HL-60/S4 (cell line): ENCODE data around the gene TLCD4.
"Not testable (repeated sequence)": the region's sequence is repeated elsewhere in the genome, so short reads cannot be mapped to it uniquely, and the experiment has no call there.

Experiments used
- in situ Hi-C: fragments of 300-500 bp; cut with MboI; formaldehyde crosslinking; loops from 2 replicates; pipeline ENCODE4 v1.14.3; 2022; ENCODE audit warnings: low sequenced_read_pairs

The TLCD4 gene, protein sequence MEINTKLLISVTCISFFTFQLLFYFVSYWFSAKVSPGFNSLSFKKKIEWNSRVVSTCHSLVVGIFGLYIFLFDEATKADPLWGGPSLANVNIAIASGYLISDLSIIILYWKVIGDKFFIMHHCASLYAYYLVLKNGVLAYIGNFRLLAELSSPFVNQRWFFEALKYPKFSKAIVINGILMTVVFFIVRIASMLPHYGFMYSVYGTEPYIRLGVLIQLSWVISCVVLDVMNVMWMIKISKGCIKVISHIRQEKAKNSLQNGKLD

DNA sequence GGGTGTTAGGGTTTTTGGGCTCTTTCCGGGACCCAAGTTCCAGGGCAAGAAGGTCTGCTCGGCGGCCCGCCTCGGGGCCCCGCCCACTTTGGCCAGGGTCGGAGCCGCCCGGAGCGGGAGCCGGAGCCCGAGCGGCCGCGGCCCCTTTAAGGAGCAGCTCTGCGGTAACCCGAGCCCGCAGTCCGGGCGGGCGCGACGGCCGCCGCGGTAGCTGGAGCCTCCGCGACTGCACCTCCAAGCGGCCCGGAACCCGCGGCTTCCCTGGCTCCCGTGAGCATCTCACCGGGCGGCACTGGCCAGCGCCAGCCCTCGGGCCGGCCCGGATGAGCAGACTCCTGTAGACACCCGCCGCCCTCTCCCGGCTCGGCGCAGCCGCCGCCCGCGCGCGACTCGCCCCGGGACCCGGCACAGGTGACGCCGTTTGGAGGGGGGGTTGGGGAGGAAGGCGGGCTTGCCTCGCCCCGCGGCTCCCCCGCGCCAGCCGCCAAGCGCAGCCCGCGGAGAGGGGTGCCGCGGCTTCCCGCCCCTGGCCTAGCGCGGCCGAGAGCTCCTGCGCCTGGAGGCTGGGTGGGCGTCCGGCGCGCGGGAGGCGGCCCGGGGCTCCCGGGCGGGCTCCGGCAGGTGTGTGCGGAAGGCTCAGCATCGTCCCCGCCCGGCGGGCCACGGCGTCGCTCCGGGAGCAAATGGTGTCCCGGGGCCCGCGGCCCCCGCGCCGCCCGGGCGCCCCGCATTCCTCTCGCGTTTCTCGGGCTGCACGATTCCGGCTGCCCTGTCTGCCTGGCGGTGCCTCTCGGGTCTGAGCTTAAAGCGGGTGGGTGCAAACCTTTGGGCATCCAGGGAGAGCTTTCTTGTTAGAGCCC lies at the start of gene TLCD4:
Gene TLCD4, plus strand, starts transcription at position 149 of the 860 bp plus-strand sequence. CDS start 26,547 bp downstream, outside the sequence.
- in situ Hi-C loops: no loop called here

DNA sequence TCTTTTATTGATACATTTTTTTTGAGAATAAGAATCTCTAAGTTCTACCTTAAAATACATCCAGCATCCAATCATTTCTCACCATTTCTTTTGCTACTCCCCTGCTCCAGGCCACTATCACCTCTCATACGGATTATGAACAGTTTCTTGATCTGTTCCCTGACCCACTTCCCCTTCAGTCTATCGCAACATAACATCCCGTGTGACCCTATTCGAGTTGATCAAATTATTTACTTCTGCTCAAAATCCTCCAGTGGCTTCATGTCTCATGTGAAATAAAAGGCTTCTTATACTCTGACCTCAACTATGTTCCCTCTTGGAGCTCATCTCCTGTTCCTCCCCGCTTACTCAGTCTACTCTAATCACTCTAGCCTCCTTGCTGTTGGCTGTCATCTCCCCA lies 49.6 kb upstream of the TLCD4 start:
- in situ Hi-C loops: no loop called here

DNA sequence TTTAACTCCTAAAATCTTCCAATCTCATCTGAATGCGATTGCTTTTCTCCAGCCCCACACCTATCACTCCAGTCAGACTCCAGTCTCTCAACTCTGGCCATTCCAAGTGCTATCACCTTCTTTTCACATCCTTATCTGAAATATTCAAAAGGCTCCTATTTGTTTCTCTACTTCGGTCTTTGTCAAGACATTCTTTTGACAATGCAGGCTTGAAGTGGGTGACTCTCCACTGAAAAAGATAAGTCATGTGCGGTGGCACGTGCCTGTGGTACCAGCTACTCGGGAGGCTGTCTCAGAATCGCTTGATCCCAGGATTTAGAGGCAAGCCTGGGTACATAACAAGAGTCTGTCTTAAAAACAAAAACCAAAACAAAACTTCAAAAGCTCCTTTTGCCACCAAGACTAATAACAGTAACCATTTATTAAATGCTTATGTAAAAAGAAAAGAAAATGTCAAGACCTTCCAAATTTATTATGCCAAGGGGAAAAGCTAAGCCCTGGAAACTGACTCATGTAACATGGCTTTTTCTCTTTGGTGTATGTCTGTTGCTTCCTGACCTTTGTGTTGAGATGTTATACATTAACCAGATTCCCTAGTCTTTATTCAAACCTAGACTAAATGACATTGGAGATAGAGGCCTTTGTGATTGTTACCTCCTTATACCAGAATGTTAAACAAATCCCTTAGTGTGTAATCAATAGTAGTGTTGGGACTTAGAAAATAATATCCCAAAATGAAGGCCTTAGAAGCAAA lies 48.0 kb upstream of the TLCD4 start:
- in situ Hi-C loops: no loop called here

DNA sequence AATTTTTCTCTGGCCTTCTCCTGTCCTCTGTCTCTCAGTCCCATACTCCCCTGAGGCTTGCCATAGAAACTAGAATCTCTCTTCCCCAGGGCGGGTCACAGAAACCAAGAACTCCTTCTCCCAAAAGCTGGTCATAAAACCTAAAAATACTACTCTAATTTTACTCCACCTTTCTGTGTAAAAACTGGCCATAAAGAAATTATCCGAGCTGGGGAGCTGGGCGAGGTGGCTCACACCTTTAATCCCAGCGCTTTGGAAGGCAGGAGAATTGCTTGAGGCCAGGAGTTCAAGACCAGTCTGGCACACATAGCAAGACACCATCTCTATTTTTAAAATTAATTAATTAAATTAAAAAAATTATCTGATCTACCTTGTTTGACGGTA lies 47.5 kb upstream of the TLCD4 start:
- in situ Hi-C loops: no loop called here

DNA sequence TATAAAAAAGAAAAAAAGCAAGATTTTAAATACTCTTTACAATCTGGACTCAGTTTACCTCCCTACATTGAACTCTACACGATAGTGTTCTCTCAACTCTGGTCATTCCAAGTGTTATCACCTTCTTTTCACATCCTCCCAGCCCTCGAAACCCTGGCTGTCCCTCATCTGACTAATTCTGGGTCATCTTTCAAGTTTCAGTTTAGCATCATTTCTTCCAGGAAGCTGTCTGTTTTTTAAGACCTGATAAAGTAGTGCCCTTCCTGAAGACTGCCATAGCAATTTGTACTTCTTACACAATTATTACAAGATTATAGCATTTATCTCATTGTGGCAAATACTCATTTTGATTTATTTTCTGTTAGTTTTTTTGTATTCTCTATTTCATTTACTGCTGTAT lies 45.6 kb upstream of the TLCD4 start:
- in situ Hi-C loops: no loop called here

DNA sequence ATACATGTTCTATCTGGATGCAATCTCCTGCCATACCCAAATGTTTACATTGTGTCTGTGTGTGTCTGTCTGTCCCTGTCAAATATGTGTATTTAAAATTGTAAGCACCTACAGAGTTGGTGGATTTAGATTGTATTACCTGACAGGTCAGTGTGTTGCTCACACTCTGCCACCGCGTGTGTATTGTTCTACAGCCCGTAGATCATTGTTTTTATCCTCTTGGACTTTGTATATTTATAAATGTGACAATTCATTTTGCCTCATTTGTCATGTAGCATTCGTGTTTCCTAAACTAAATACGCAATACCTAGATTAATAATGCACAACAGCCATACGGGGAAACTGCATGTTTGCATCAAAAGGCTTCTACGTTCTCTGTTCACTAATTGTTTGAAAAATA lies 45.0 kb upstream of the TLCD4 start:
- in situ Hi-C loops: no loop called here

DNA sequence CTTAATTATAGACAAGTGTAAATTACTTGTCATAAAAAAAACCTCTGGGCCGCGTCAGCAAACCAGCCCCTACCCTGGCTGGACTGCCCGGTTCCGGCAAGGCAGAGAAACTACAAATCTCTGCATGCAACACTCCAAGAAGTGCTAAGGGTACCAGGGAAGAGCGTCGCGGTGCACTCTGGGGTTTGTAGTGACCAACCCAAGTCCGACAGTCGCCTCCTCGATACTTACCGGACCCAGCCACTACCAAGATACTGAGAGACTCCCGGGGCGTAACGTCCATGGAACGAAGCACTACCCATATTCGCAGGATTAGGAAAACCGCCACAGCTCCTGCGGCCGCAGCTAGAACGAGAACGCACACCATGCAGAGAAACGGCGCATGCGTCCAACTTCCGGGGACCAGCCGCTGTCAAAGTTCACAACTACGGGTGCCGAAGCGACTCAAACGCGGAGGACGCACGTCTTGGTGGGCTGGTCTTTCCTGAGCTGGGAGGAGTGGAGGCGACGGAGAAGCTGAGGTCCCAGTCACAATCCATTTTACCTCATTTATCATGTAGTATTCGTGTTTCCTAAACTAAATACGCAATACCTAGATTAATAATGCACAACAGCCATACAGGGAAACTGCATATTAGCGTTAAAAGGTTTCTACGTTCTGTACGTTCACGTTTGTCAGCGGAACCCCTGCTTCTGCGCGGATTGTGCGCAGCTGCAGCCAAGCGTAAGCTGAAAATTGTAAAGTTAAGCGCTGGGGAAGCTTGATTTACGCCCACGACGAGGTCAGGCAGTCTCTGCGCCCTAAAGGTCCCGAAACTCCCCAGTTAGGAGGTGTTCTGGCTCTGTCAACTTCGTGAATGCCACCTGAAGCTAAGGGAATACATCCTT lies 44.4 kb upstream of the TLCD4 start, which contains the start of gene ALG14:
Gene ALG14, minus strand, starts transcription at position 420 of the 888 bp plus-strand sequence. Its CDS starts 53 bp downstream, at position 367.
- in situ Hi-C loops: no loop called here

DNA sequence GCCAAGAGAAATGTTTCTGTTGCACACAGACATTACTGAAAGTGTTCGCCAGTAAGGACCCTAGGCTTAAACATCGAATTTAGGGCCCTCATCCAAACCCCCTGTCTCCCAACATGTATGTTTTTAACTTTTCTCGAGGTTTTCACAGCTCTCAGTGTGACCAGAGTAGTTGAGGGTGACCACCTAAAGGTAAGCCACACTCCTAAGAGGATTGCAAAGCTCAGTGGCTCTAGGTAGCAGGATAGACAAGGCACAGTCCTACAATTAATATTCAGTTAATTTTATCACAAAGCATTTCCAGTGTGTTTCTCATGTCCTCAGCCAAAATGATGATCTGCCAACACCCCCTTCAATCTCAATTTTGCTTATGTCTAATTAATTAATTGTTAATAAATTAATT lies 43.7 kb upstream of the TLCD4 start:
- in situ Hi-C loops: no loop called here

DNA sequence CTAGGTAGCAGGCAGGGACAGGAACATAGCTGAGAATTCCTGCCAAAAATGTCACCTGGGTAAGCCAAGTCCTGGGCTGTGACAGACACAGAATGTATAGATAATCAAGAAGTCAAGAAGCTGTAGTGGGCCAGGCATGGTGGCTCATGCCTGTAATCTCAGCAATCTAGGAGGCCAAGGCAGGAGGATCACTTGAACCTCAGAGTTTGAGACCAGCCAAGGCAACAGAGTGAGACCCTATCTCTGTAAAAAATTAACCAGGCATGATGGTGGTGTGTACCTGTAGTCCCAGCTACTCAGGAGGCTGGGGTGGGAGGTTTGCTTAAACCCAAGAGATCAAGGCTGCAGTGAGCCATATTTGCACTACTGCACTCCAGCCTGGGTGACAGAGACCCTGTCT lies 41.1 kb upstream of the TLCD4 start:
- in situ Hi-C loops: no loop called here

DNA sequence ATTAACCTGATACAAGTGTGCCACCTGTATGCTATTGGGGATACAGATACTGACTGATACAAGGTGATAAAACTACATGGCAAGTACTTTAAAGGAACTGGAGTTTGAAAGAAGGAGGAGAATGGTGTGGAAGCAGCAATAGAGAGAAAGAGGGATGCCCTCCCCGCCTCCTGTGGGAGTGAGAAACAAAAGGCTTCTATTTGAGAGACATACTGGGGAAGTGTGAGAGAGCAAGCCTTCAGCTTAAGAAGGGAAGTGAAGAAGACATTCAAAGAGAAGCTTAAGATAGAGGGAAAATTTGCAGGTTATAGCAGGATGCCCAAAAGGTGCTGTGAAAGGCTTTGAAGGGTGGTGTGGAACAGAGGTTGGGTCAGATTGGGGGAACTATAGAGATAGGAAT lies 36.7 kb upstream of the TLCD4 start:
- in situ Hi-C loops: no loop called here

DNA sequence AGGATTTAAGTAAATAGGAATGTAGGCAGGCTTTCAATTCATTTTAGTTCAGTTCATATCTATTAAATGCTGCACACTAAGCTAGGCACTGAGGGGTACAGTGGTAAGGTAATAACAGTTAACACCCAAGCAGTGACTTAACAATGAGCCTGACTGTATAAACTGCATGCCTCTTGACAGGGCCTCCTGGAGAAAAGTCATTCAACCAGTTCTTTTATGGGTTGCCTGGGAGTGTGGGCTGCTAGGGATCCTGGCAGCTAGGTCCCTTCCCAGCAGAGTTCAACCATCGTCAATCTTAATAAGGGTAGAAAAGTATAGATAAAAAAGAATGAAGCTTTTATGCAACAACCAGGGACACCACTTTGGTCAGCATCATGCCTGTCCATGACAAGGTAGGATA lies 36.3 kb upstream of the TLCD4 start:
- in situ Hi-C loops: no loop called here

DNA sequence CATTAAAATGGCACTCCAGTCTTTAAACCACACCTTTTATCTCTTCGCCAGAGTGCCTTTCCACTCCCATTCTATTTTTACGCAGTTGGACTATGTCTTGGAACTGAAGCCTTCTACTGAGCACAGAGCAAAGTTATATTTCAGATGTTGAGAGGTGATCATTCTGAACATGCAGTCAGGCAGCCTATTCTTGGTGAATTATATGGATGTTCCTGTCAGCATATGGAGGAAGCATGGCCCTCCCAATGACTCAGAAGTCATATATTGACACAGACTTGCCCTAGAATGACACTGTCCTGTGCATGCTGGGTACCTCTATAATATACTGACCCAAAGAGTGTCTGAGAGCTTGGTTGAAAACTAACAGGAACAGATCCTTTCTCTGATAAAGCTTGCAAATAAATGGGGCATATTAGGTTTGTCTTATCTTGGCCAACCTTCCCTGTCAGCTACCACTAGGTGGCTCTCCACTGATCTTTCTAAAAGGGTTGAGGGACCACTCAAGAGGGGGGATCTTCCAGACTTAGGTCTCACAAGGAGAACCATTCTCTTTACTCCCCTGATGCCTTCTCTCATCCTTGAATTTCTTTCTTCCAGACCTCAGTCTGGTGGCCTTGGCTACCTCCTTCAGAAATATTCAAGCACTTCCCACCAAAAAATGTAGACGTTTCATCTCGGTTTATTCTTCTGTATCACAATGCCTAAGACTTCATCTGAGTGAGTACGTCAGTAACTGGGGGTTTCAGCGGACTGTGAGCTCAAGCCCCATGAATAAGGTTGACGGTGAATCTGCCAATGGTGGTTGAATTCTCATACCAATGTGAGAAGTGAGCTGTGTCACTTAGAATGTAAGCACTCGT lies 32.6 kb upstream of the TLCD4 start:
- in situ Hi-C loops: no loop called here

DNA sequence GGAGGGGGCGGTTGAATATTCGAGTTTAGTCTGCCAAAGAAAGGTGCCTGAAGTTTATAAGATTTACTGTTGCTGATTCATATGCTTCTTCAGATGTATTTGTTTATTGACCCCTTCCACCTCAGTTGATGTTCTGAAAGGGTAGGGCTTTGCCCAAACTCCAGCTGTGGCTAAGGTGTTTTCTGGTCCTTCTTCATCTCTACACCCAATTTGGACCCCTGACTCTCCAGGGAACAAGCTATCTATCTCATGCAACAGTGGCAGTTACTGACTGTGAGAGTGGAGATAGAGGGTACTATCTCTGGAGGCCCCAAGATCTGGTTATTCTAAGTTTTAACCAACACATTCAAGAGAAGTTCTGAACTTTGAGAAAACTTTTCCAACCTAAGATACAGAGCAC lies 31.8 kb upstream of the TLCD4 start:
- in situ Hi-C loops: no loop called here

DNA sequence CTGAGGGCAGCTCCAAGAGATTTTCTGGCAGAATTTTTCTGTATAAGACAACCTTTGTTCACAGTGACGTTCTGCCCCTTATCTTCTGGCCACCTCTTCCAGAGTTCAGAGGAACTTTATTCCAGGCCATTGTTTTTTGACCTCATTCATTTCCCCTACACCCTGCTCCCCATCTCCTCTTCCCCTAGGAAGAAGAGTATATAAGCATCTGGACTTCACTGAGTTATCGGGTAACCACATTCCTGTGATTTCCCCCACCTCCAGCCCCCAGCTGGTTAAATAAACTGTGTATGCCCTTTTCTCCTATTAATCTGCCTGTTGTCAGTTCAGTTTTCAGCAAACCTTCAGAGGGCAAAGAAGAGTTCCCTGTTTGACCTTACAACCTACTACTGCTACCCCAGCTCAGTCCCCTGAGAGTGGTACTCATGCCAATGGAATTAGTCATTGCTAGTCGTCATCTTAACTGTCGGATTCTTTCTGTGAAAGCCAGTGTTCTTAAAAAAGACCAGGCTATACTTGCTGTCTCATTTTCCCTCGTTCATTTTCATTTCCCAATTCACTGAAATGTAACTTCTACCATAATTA lies 30.1 kb upstream of the TLCD4 start:
- in situ Hi-C loops: no loop called here

DNA sequence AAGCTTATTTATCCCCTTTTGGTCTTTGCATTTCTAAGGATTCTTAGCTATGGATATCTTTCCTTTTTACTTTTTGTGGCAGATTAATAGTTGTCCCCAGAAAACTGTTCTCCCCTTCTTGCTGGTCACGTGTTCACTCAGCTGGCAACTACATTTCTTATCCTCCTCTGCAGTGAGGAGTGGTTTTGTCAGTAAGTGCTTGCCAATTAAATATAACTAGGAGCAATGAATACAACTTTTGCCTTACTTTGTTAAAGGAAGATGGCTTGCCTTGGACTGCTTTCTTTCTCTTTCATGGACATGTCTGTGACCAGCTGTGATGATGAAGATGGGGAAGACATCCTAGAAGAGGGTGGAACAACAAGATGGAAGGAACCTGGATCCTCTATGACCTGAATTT lies 28.9 kb upstream of the TLCD4 start:
- in situ Hi-C loops: no loop called here

DNA sequence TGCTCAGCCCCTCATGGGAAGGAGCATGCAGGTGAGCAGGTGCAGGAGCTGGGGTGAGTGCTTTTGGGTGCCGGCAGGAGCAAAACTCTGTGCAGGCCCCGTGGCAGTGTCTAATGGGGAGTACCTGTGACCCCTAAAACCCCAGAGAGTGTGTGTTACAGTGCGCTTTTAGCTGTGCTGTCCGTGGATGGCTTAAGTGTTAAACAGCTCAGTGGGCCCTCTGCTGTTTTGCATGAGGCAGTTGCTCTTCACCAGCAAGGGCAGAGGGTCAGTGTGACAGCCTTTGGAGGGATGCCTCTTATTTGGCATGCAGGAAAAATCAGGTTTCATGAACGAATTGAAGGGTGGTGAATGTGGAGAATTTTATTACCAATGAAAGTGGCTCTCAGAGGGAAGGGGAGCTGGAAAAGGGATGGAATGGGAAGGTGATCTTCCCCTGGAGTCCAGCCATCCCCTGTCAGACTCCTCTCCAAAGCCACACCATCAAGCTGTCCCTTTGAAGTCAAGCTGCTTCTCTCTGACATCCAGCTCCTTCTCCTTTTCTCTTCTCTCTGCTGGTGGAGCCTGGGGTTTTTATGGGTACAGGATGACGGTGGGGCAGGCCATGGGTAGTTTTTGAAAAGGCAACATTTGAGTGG lies 27.4 kb upstream of the TLCD4 start:
- in situ Hi-C loops: no loop called here

DNA sequence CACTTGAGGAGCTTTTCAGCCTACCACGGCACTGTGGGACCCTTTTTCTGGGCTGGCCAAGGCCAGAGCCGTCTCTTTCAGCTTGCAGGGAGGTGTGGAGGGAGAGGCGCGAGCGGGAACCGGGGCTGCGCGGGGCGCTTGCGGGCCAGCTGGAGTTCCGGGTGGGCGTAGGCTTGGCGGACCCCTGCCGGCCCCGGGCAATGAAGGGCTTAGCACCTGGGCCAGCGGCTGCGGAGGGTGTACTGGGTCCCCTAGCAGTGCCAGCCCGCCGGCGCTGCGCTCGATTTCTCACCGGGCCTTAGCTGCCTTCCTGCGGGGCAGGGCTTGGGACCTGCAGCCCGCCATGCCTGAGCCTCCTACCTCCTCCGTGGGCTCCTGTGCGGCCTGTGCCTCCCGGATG lies 25.9 kb upstream of the TLCD4 start:
- in situ Hi-C loops: not testable (repeated sequence)

DNA sequence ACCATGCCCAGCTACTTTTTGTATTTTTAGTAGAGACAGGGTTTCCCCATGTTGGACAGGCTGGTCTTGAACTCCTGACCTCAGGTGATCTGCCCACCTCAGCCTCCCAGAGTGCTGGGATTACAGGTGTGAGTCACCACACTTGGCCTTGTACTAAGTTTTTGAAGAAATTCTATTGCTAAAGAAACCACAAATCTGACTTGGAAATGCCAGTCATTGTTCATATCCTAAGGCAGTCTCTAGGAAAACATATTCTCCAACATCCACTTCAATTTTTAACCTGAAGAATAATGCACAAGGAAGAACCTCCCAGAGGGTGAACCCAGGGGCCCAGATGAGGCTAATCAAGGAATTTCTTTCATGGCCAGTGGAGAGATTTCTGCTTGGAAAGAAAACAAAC lies 24.3 kb upstream of the TLCD4 start:
- in situ Hi-C loops: not testable (repeated sequence)

DNA sequence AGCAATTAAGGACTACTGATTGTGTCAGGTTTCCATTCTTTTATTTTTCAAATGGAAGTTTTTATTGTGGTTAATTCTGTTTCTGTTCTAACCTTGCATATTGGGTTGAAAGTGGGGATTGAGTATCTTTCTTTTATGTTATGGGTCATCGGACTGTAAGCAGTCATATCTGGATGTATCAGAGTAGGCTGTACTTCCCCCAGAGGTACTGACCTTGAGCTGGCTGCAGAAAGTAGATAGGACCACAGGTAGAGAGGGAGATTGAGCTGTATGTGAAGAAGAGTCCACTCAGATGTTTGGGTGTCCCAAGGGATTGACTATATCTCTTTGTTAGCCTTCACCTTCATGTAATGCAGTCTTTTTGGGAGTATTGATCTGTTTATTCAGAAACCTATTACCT lies 23.9 kb upstream of the TLCD4 start:
- in situ Hi-C loops: no loop called here
